ENCODE results near the gene SNCB.

Gene SNCB

DNA sequence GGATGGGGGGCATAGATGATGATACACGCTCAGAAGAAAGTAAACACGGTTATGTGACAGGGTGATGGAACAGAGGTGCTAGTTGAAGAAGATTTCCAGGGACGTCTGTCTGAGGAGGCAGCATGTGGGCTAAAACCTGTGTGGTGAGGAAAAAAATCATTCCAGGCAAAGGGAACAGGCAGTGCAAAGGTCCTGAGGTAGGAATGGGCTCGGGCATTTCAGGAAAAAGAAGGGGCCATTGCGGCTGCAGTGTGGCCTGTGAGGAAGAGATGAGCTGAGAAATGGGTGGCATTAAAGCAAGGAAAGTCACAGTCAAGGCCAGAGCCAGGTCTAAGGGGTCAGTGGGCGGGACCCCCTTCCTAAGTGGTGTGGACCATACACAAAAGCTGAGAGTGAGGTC lies 35.2 kb upstream of the SNCB start:
- DNase-seq (ENCODE audit: low read depth) = no peak
- no peak for TF ChIP-seq CTCF (IDR thresholded peaks at IDR 0.05; ENCODE audit: low read length, missing control alignments)
- no peak overlapping the region for H3K4me3 ChIP-seq (replicated peaks; ENCODE audit: low read depth, low read length)

- H3K4me3 ChIP-seq (replicated peaks; ENCODE audit: low read depth, low read length) = no peak overlapping the region
- no peak for DNase-seq (ENCODE audit: low read depth)
- no peak for TF ChIP-seq CTCF (IDR thresholded peaks at IDR 0.05; ENCODE audit: low read length, missing control alignments)
These were observed 34.6 kb upstream of the SNCB start for GRCh38 chr5:176664886-176665285.

GRCh38 chr5:176664479-176664878 lies 34.1 kb upstream of the SNCB start:
- H3K4me3 ChIP-seq (replicated peaks; ENCODE audit: low read depth, low read length) = no peak overlapping the region
- DNase-seq (ENCODE audit: low read depth) = no peak
- TF ChIP-seq CTCF (IDR thresholded peaks at IDR 0.05; ENCODE audit: low read length, missing control alignments) = no peak

DNA sequence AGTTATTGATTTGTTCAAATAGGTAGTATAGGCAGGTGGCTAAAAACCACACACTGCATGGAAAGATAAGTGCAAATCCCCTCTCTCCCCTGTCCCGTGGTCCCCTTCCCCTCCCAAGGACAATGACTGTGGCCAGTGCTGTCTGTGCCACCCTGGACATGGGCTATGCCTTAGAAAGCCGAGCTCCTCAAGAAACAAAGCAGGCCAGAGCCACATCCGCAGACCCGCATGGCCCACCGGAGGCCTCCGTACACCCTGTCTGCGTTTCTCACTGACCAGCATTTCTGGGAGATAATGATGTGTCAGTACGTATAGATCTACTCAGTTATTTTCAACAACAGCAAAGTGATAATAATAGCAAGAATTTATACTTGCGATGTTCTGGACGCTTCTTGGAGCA lies 33.2 kb upstream of the SNCB start:
- DNase-seq (ENCODE audit: low read depth) = no peak
- no peak for TF ChIP-seq CTCF (IDR thresholded peaks at IDR 0.05; ENCODE audit: low read length, missing control alignments)
- H3K4me3 ChIP-seq (replicated peaks; ENCODE audit: low read depth, low read length) = no peak overlapping the region

GRCh38 chr5:176662371-176663333 lies 32.3 kb upstream of the SNCB start:
- no peak for TF ChIP-seq CTCF (IDR thresholded peaks at IDR 0.05; ENCODE audit: low read length, missing control alignments)
- H3K4me3 ChIP-seq (replicated peaks; ENCODE audit: low read depth, low read length) = no peak overlapping the region
- DNase-seq (ENCODE audit: low read depth) = no peak

- DNase-seq (ENCODE audit: low read depth) = no peak
- TF ChIP-seq CTCF (IDR thresholded peaks at IDR 0.05; ENCODE audit: low read length, missing control alignments) = no peak
- no peak overlapping the region for H3K4me3 ChIP-seq (replicated peaks; ENCODE audit: low read depth, low read length)
These were observed 31.3 kb upstream of the SNCB start for GRCh38 chr5:176661676-176662075.

Data from fibroblast of pulmonary artery (primary cell).